GM21526 (cell line): ENCODE data around the gene HTR7.

Source experiments
- ATAC-seq: cut with Tn5 transposase; IDR thresholded peaks from one replicate; pipeline ENCODE4 v1.9.1; 2021; ENCODE audit warnings: moderate library complexity; ENCODE audit not compliant: unreplicated experiment, low FRiP score

The HTR7 gene

DNA sequence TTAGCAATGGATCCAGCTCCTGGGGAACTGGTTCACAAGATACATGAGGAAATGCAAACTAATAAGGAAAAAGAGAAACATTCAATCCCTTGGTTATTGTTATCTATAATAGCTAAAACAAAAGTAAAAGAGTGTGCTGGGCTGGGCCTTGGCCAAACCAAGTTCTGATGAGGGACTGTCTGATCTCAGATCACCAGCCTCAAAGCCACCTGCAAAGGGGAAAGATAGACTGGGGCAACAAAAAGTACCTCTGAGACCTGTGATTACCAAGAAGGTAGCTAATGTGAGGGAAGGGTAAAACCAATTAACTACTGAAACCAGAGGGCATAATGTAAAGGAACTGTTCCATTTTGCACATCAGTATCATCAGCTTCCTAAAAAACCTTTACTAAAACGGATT, 51.2 kb downstream of the HTR7 start:
- no peak for ATAC-seq

- no peak for ATAC-seq
Measured at GRCh38 chr10:90805206-90805605, 52.6 kb downstream of the HTR7 start.

DNA sequence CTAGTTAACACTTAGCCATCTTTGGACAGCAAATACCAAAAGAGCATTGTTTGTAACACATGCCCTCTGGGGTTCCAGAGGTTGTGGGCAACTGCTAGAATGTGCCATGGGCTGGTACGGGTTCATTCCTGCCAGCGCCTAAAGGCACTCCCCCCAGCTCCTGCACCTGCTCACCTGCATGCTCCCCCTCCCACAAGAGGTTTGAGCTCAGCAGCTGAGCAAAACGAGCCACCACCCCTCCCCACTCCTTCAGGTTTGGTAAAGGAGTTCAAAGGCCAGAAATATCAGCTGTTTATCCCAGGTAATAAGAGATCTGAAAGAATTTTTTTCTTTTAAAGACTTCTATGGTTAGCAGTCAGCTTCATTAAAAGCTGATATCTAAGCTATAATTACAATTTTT, 53.5 kb downstream of the HTR7 start:
- no peak for ATAC-seq

GRCh38 chr10:90801608-90802007, 56.2 kb downstream of the HTR7 start:
- ATAC-seq, result no peak

DNA sequence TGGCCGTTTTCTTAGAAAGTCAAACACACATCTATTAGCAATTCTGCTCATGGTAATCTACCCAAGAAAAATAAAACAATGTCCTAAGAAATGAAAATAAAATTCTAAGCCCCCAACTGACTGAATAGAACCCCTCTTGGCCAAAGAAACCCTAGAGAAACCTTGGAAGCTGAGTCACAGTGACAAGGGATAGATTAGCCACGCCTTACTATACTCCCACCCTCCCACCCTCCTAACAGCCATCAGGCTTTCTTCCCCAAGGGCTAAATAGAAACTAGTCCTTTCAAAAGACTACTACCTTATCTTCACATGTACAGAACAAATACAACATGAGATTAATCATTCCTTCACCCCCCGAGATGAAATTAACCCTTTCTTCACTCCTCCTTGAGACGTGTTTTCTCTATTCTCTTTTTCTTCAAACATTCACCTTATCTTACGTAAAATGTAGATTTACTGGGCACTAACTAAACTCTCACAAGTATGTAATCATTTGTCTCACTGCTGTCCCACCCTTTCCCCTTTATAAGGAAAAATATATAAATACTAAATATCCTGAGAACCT, 57.5 kb downstream of the HTR7 start:
- no peak for ATAC-seq

DNA sequence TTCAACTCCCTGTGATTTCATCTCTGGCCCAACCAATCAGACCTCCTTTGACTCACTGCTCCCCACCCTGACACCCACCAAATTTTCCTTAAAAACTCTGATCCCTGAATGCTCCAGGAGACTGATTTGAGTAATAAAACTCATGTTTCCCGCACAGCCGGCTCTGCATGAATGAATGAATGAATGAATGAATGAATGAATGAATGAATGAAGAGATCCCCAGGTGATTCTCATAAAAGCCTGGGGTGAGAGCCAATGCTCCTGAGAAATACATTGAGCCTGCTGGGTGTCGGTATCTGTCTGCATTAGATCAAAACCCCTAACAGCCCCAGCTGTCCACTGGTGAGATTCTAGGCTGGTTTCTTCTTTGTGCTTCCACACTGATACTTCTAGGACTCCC, 58.7 kb downstream of the HTR7 start:
- ATAC-seq, result no peak

GRCh38 chr10:90798482-90798881, 59.4 kb downstream of the HTR7 start:
- no peak for ATAC-seq

GRCh38 chr10:90790422-90790821, 67.4 kb downstream of the HTR7 start:
- ATAC-seq, result no peak

- ATAC-seq, result peak; percentile 88
Measured at GRCh38 chr10:90788968-90789367, 68.9 kb downstream of the HTR7 start.

- no peak for ATAC-seq
Measured at GRCh38 chr10:90788199-90788491, 69.7 kb downstream of the HTR7 start.

DNA sequence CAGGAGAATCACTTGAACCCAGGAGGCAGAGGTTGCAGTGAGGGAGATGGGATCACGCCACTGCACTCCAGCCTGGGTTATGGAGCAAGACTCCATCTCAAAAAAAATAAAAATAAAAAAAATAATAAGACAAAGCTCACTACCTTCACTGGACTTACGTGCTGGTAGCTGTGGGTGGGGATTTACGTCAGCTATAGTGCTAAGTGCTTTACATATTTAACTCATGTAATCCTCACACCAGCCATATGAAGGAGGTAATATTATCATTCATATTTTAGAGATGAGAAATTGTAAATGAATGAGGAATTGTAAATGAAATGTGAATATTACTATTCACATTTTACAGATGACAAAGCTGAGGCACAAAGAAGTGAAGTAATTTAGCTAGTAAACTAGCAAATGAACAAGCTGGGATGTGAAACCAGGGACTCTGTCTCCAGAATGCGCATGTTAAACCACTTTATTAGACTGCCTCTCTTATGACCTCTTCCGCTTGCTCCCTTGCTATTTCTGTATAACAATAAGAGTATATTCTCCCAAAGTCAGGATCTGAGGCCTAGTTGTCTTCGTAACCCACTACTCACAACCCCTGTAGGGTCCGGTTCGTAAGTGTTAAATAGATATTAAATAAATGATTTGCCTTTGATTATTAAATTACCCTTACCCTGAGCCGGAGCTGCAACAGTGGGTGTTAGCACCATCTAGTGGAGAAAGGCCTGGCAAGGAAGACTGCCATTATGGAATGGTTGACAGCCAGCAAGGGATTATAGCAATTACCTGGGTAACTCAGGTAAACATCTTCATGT, 70.2 kb downstream of the HTR7 start:
- ATAC-seq, result no peak

- ATAC-seq, result no peak
Measured at GRCh38 chr10:90785782-90786181, 72.1 kb downstream of the HTR7 start.

DNA sequence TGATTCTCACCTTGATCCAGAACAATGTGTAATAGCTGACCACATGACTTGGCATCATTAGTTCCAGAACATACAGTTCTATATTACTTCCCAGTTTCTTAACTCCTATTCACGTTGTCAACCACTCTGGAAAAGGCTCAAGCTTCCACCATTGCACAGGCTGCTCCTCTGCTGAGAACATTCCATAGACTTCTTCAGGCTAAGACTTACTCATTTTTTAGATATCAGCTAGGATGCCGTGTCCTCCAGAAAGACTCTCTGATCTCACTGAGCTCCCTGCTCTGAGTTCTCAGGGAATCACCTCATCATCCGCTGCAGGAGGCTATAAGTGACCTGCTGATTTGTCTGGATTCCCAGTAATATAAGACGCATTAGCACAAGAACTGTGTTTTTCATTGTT, 73.1 kb downstream of the HTR7 start:
- ATAC-seq, result no peak

DNA sequence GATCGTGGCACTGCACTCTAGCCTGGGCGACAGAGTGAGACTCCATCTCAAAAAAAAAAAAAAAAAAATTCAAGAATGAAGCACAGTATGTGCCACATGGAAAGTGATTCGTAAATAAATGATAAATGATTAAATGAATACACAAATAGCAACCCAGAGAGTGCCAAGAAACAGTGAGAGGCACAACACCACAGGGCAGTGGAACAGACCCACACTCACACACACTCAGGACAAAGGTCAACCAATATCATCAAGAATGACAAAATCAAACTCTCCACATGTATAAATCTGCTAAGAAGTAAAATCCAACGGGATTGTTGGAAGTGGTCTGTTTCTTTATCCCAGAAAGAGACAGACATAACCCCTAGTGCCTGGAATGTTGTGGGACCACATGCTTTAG, 77.4 kb downstream of the HTR7 start:
- no peak for ATAC-seq

- no peak for ATAC-seq
Measured at GRCh38 chr10:90779548-90779947, 78.3 kb downstream of the HTR7 start.

DNA sequence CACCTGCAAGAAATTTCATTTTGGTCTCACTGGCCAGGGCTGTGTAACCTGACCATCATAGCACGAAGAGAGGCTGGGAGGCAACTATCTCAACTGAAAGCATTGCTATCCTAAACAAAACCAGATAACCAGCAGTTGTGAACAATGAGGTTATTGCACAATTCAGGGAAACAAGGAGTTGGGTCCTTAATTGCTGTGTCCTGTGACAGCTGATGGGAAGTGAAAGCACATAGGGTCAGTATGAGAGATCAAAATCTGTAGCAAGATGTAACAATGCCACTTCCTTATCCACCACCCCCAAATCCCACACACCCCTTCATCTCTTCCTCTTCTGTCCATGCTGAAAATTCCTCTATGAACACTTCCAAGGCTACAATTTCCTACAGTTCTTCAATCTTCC, 80.2 kb downstream of the HTR7 start:
- ATAC-seq, result no peak

GRCh38 chr10:90775351-90776028, 82.3 kb downstream of the HTR7 start:
- ATAC-seq, result no peak

DNA sequence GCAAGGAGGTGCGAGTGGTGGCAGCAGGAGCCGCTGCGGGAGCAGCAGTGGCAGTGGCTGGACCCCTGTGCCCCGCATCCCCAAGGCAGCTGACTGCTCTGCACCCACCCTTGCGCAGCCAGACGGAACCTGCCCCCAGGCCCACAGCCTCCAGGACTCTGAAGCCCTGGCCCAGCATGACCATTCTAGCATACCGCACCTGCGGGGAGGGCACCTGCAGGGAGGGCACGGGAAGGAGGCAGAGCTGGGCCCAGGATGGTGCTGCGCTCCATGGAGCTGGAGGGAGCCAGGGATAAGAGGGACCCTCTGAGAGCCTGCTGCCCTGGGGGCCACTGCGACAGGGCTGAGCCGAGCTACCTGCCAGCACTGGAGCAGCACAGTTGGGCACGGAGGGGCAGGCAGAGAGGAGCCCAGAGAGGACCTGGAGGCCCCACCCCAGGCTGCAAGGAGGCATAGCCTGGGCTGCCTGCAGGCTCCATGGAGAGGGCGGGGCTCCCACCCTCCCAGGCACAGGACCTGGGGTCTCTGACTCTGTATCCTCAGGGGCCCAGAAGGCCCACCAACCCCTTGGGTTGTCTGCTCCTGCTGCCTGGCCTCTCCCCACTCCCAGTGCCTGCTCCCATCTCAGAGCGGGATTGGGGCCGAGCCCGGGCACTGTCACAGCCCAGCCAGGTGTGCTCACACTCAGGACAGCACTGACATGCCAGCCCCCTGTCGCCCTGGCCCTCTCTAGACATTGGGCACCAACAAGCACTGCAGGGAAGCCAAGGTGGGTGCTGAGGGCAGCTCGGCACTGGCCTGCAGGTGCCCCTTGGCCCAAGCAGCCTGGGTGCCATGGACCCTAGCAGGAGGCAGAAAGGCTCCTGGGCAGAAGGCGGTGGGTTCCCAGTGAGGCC, 87.6 kb downstream of the HTR7 start:
- no peak for ATAC-seq

DNA sequence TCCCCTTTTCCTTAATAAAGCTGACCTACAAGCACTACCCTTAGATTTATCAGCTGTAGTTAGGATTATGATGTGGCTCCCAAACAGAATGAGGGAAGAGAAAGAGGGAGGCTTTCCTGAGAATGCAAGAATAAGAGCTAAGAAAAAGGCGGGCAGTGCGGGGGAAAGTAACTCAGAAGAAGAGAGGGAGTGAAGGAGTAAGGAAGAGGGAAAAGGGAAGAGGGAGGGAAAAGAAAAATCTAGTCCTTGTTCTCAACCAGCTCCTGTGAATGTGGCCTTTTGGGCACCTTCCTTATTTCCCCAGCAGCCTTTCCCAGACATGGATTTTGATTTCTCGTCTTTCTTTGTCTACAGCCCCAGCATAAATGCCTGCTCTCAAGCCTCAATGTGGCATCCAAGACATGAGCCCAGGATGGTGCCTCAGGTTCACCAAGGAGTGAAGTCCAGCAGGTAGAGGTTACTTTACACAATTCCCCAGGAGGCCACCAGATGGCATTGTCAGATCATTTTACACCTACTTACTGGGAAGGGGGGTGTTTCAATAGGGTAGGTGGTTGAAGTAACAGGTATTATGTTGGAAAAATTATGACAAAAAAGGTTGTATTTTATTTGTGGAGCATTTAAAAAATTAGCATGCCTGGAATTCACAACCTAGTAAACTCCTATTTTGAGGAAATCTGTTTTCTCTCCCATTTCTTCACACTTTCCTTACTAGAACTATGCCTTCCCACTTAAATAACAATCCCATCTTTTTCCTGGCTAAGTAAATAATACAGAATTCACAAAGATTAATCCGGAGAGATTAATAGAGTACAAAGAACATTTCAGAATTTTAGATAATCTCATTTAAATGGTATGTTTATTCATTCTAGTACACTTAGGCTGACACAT, 106.5 kb downstream of the HTR7 start:
- ATAC-seq, result peak; percentile 70

- no peak for ATAC-seq
Measured at GRCh38 chr10:90746829-90747228, 111.0 kb downstream of the HTR7 start.
